ENCODE results near the gene HOXD8.

HOXD8 gene

GRCh38 chr2:176160986-176161824, 31.7 kb downstream of the HOXD8 start:
- no peak for DNase-seq

GRCh38 chr2:176161825-176162626, 32.5 kb downstream of the HOXD8 start:
- DNase-seq = no peak

DNA sequence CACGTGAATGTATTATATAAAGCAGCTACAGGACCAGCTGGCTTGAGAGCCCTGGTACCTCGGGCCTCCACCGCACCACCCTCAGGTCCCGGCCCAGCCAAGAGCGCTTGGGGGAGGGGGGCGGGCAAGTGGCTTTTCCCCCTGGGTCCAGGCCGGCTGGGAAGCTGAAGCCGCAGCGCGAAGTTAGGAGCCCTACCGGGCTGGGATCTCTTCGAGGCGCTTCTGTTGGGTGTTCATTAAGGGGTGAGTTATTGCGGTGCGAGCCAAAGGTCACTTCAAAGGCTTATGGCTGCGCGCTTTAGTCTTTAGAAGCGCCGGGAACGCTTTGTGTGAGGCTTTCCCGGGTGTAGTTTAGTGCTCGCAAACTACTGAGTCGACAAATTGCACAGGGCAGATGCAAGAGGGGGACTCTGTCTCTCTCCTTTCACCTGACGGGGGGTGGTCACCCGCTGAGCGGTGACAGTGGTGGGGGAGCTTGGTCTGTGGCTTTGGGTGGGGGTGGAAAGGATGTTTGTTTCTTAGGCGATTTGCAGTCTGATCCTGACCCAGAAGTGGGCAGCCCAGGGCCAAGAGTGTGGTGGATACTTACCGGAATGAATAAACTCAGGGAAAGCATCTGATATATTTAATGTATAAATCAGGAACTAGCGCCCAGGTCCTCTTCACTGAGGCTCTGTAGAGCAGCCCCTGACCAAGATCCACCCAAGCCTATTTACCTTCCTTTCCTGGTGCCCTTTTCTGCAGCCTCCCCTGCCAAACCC, 33.6 kb downstream of the HOXD8 start:
- DNase-seq = no peak

- no peak for DNase-seq
Measured at GRCh38 chr2:176163672-176164056, 34.2 kb downstream of the HOXD8 start.

GRCh38 chr2:176164201-176164600, 34.7 kb downstream of the HOXD8 start:
- no peak for DNase-seq

- DNase-seq = no peak
Measured at GRCh38 chr2:176164611-176165369, 35.3 kb downstream of the HOXD8 start.

- DNase-seq = no peak
Measured at GRCh38 chr2:176165370-176166050, 36.0 kb downstream of the HOXD8 start.

GRCh38 chr2:176166272-176166671, 36.8 kb downstream of the HOXD8 start:
- DNase-seq = no peak

GRCh38 chr2:176167398-176167797, 37.9 kb downstream of the HOXD8 start:
- DNase-seq = no peak

- DNase-seq = no peak
Measured at GRCh38 chr2:176169181-176169580, 39.7 kb downstream of the HOXD8 start.

- no peak for DNase-seq
Measured at GRCh38 chr2:176169711-176170110, 40.2 kb downstream of the HOXD8 start.

GRCh38 chr2:176170602-176171305, 41.2 kb downstream of the HOXD8 start:
- no peak for DNase-seq

DNA sequence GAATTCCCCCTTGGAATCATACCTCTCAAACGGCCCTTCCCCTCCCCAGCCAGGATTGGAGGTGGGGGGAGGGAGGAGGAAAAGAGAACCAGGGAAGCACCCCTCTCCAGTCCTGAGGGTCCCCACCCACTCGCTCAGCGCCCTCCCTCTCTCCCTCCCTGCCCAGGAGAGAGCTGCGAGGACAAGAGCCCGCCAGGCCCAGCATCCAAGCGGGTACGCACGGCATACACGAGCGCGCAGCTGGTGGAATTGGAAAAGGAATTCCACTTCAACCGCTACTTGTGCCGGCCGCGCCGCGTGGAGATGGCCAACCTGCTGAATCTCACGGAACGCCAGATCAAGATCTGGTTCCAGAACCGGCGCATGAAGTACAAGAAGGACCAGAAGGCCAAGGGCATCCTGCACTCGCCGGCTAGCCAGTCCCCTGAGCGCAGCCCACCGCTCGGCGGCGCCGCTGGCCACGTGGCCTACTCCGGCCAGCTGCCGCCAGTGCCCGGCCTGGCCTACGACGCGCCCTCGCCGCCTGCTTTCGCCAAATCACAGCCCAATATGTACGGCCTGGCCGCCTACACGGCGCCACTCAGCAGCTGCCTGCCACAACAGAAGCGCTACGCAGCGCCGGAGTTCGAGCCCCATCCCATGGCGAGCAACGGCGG, 42.0 kb downstream of the HOXD8 start:
- no peak for DNase-seq

DNA sequence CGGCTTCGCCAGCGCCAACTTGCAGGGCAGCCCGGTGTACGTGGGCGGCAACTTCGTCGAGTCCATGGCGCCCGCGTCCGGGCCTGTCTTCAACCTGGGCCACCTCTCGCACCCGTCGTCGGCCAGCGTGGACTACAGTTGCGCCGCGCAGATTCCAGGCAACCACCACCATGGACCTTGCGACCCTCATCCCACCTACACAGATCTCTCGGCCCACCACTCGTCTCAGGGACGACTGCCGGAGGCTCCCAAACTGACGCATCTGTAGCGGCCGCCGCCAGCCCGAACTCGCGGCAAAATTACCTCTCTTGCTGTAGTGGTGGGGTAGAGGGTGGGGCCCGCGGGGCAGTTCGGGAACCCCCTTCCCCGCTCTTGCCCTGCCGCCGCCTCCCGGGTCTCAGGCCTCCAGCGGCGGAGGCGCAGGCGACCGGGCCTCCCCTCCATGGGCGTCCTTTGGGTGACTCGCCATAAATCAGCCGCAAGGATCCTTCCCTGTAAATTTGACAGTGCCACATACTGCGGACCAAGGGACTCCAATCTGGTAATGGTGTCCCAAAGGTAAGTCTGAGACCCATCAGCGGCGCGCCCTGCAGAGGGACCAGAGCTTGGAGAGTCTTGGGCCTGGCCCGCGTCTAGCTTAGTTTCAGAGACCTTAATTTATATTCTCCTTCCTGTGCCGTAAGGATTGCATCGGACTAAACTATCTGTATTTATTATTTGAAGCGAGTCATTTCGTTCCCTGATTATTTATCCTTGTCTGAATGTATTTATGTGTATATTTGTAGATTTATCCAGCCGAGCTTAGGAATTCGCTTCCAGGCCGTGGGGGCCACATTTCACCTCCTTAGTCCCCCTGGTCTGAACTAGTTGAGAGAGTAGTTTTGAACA, 42.7 kb downstream of the HOXD8 start:
- no peak for DNase-seq

GRCh38 chr2:176172895-176173566, 43.5 kb downstream of the HOXD8 start:
- DNase-seq = no peak

- no peak for DNase-seq
Measured at GRCh38 chr2:176173567-176174381, 44.3 kb downstream of the HOXD8 start.

- DNase-seq = no peak
Measured at GRCh38 chr2:176174382-176174823, 44.9 kb downstream of the HOXD8 start.

Data from SW 1271 (cell line).